Trophoblast cell (in vitro differentiated cells and primary cell): Measurements from ENCODE around the gene PGF.

Source experiments
- DNase-seq, 2 donors: peaks; one replicate each; pipeline ENCODE4 v3.0.0-alpha.2; 2016
- H2AFZ ChIP-seq: 2 replicates; pipeline ENCODE4 v1.6.1; 2013; ENCODE audit warnings: low read length, moderate library complexity, mild to moderate bottlenecking; ENCODE audit not compliant: insufficient read depth, poor library complexity
- H2AK5ac ChIP-seq: 2 replicates; pipeline ENCODE4 v1.6.1; 2013; ENCODE audit warnings: mild to moderate bottlenecking, low read length
- H2BK120ac ChIP-seq: 2 replicates; pipeline ENCODE4 v1.6.1; 2013; ENCODE audit warnings: low read length, mild to moderate bottlenecking, moderate library complexity; ENCODE audit not compliant: insufficient read depth, poor library complexity
- H2BK12ac ChIP-seq: 2 replicates; pipeline ENCODE4 v1.6.1; 2013; ENCODE audit warnings: mild to moderate bottlenecking, low read length, moderate library complexity
- H2BK5ac ChIP-seq: 2 replicates; pipeline ENCODE4 v1.6.1; 2013; ENCODE audit warnings: low read length, low read depth, moderate library complexity, mild to moderate bottlenecking; ENCODE audit not compliant: poor library complexity
- H3K14ac ChIP-seq: 2 replicates; pipeline ENCODE4 v1.6.1; 2013; ENCODE audit warnings: mild to moderate bottlenecking, low read length
- H3K18ac ChIP-seq: 2 replicates; pipeline ENCODE4 v1.6.1; 2013; ENCODE audit warnings: mild to moderate bottlenecking, low read length
- H3K23ac ChIP-seq: 2 replicates; pipeline ENCODE4 v1.6.1; 2013; ENCODE audit warnings: low read length
- H3K27ac ChIP-seq: 2 replicates; pipeline ENCODE4 v1.5.1; 2013; ENCODE audit warnings: low read depth, mild to moderate bottlenecking, inconsistent platforms, low read length, moderate library complexity
- H3K27me3 ChIP-seq: 2 replicates; pipeline ENCODE4 v1.6.1; 2013; ENCODE audit warnings: inconsistent platforms, mild to moderate bottlenecking, low read length, moderate library complexity; ENCODE audit not compliant: insufficient read depth
- H3K36me3 ChIP-seq, 2 experiments: 1 replicate in 1 of 2; 2 replicates in 1 of 2; pipeline ENCODE4 v1.6.1; 2013; ENCODE audit warnings: low read length in 2 of 2, mild to moderate bottlenecking in 2 of 2, moderate library complexity in 1 of 2; ENCODE audit not compliant: insufficient read depth in 2 of 2, control insufficient read depth in 1 of 2
- H3K4ac ChIP-seq: 2 replicates; pipeline ENCODE4 v1.6.1; 2013; ENCODE audit warnings: low read depth, mild to moderate bottlenecking, low read length, moderate library complexity
- H3K4me1 ChIP-seq, 2 experiments: 1 replicate in 1 of 2; 2 replicates in 1 of 2; pipeline ENCODE4 v1.6.1; 2013; ENCODE audit warnings: low read length in 2 of 2, mild to moderate bottlenecking in 2 of 2, moderate library complexity in 1 of 2; ENCODE audit not compliant: insufficient read depth in 2 of 2, control insufficient read depth in 1 of 2
- H3K4me2 ChIP-seq: 2 replicates; pipeline ENCODE4 v1.6.1; 2013; ENCODE audit warnings: inconsistent platforms, mild to moderate bottlenecking, low read length, moderate library complexity
- H3K4me3 ChIP-seq: 2 replicates; pipeline ENCODE4 v1.5.1; 2013; ENCODE audit warnings: mild to moderate bottlenecking, low read depth, low read length, inconsistent platforms
- H3K79me1 ChIP-seq: one replicate; pipeline ENCODE4 v1.6.1; 2013; ENCODE audit warnings: low read length
- H3K79me2 ChIP-seq: 2 replicates; pipeline ENCODE4 v1.6.1; 2013; ENCODE audit warnings: low read length, mild to moderate bottlenecking; ENCODE audit not compliant: control insufficient read depth, insufficient read depth, poor library complexity
- H3K9ac ChIP-seq: 2 replicates; pipeline ENCODE4 v1.6.1; 2013; ENCODE audit warnings: mild to moderate bottlenecking, low read length
- H3K9me3 ChIP-seq: 2 replicates; pipeline ENCODE4 v1.6.1; 2013; ENCODE audit warnings: low read depth, mild to moderate bottlenecking, control low read depth, inconsistent platforms, low read length; ENCODE audit not compliant: insufficient read depth
- H4K12ac ChIP-seq: 2 replicates; pipeline ENCODE4 v1.6.1; 2013; ENCODE audit warnings: low read depth, mild to moderate bottlenecking, low read length, moderate library complexity
- H4K8ac ChIP-seq: 2 replicates; pipeline ENCODE4 v1.6.1; 2013; ENCODE audit warnings: low read depth, mild to moderate bottlenecking, low read length, moderate library complexity
- H4K91ac ChIP-seq: one replicate; pipeline ENCODE4 v1.6.1; 2013; ENCODE audit warnings: low read depth, mild to moderate bottlenecking, low read length, moderate library complexity
- whole genome bisulfite sequencing: extraction: QIAGEN DNeasy Blood & Tissue Kit; methylation state at CpG from one replicate; pipeline ENCODE4 v1.1.7; 2013; ENCODE audit warnings: missing lambda C conversion rate; ENCODE audit not compliant: insufficient read length, insufficient coverage; ENCODE audit errors: extremely low coverage; 5-methylcytosine and 5-hydroxymethylcytosine counted together

Gene PGF

GRCh38 chr14:74910556-74910955 lies 44.8 kb downstream of the PGF start:
- Histone ChIP-seq H3K4ac (no peak overlapping the region), H3K14ac (no peak overlapping the region), H2BK5ac (no peak overlapping the region), H3K27me3 (no peaks in the 10 kb centered on the region), H3K27ac (no peak overlapping the region), H4K8ac (no peak overlapping the region), H4K12ac (no peak overlapping the region), H2BK120ac (no peak overlapping the region), H3K79me1 (no peaks in the 10 kb centered on the region), H3K23ac (no peak overlapping the region), H3K4me1 (no peaks in the 10 kb centered on the region), H3K36me3 (peaks cover 6% of the 10 kb centered on the region in 2 experiments), H3K9me3 (no peaks in the 10 kb centered on the region), H3K4me2 (no peak overlapping the region), H2AFZ (no peak overlapping the region), H3K4me3 (no peak overlapping the region), H3K79me2 (no peaks in the 10 kb centered on the region), H2BK12ac (no peak overlapping the region), H3K9ac (no peak overlapping the region), H2AK5ac (no peak overlapping the region), H3K18ac (no peak overlapping the region), H4K91ac (no peak overlapping the region)
- WGBS, result no CpG with 5 or more reads among the region's 10 CpGs
- DNase-seq, result peak in 1 of 2 donors; percentile 38

GRCh38 chr14:74909911-74910310 lies 45.5 kb downstream of the PGF start:
- H2BK5ac ChIP-seq, result no peak overlapping the region
- H3K27ac ChIP-seq, result no peak overlapping the region
- H3K4me2 ChIP-seq, result no peak overlapping the region
- H3K9me3 ChIP-seq, result no peaks in the 10 kb centered on the region
- H3K23ac ChIP-seq, result no peak overlapping the region
- DNase-seq, result no peak
- no peak overlapping the region for H3K4ac ChIP-seq
- H3K79me2 ChIP-seq, result no peaks in the 10 kb centered on the region
- no peak overlapping the region for H3K14ac ChIP-seq
- no peak overlapping the region for H2AFZ ChIP-seq
- WGBS, result no CpG with 5 or more reads among the region's 10 CpGs
- H2AK5ac ChIP-seq, result no peak overlapping the region
- no peak overlapping the region for H4K8ac ChIP-seq
- H4K12ac ChIP-seq, result no peak overlapping the region
- no peaks in the 10 kb centered on the region for H3K4me1 ChIP-seq
- H3K18ac ChIP-seq, result no peak overlapping the region
- no peak overlapping the region for H3K4me3 ChIP-seq
- H3K36me3 ChIP-seq, result peaks cover 6 to 12% of the 10 kb centered on the region in 2 experiments
- H2BK12ac ChIP-seq, result no peak overlapping the region
- H4K91ac ChIP-seq, result no peak overlapping the region
- H2BK120ac ChIP-seq, result no peak overlapping the region
- no peak overlapping the region for H3K9ac ChIP-seq
- H3K79me1 ChIP-seq, result no peaks in the 10 kb centered on the region
- H3K27me3 ChIP-seq, result no peaks in the 10 kb centered on the region

DNA sequence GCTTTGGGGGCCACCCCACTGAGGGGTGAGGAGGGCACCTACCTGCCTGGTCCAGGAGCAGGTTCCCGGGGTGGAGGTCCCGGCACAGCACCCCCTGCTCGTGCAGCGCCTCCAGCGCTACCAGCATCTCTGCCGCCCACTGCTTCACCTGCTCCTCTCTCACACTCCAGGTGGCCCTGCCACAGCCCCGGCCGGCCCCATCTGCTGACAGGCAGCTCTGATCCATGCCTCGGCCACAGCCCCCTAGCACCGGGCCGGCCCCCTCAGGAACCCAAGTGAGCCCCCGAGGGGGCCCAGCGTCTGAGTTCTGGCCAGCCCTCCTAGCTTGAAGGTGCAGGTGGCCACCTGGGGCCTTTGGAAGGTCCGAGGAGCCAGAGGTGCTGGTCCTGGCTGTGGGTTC lies 45.9 kb downstream of the PGF start:
- Histone ChIP-seq H3K27ac (no peak overlapping the region), H4K8ac (no peak overlapping the region), H4K91ac (no peak overlapping the region), H3K14ac (no peak overlapping the region), H4K12ac (no peak overlapping the region), H3K79me1 (no peaks in the 10 kb centered on the region), H3K36me3 (peaks cover 6 to 15% of the 10 kb centered on the region in 2 experiments), H3K9ac (no peak overlapping the region), H3K23ac (no peak overlapping the region), H2AFZ (no peak overlapping the region), H3K27me3 (no peaks in the 10 kb centered on the region), H3K4me2 (no peak overlapping the region), H3K9me3 (no peaks in the 10 kb centered on the region), H3K4me1 (no peaks in the 10 kb centered on the region), H3K79me2 (no peaks in the 10 kb centered on the region), H3K4ac (no peak overlapping the region), H2BK5ac (no peak overlapping the region), H2AK5ac (no peak overlapping the region), H3K18ac (no peak overlapping the region), H3K4me3 (no peak overlapping the region), H2BK120ac (no peak overlapping the region), H2BK12ac (no peak overlapping the region)
- no peak for DNase-seq
- WGBS, result no CpG with 5 or more reads among the region's 14 CpGs

DNA sequence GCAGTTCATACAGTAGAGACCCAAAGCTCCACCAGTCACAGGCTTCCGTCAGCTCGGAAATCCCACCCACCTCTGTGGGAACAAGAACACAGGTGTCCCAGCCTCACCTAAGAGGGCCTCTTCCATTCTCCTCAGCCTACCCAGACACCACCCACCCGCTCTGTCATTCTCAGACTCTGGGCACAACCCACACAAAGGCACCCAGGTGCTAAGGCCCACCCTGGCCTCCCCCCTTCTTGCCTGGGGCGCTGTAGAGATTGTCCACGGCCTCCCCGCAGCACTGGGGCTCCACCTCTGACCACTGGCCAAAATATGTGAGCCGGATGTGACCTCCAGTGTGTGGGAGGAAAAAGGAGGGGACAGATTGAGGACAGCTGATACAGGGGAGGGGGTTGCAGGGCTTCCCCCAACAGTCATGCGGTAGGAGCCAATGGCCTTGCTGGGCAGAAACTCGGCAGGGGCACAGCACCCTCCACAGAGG lies 46.5 kb downstream of the PGF start:
- Histone ChIP-seq H3K14ac (no peak overlapping the region), H2AFZ (no peak overlapping the region), H4K8ac (no peak overlapping the region), H3K18ac (no peak overlapping the region), H3K23ac (no peak overlapping the region), H2BK5ac (no peak overlapping the region), H3K4me3 (no peak overlapping the region), H3K9ac (no peak overlapping the region), H3K4me1 (no peaks in the 10 kb centered on the region), H2BK12ac (no peak overlapping the region), H3K36me3 (peaks cover 6 to 15% of the 10 kb centered on the region in 2 experiments), H2BK120ac (no peak overlapping the region), H4K91ac (no peak overlapping the region), H3K79me1 (no peaks in the 10 kb centered on the region), H3K4me2 (no peak overlapping the region), H3K9me3 (no peaks in the 10 kb centered on the region), H3K27ac (no peak overlapping the region), H4K12ac (no peak overlapping the region), H3K27me3 (no peaks in the 10 kb centered on the region), H3K79me2 (no peaks in the 10 kb centered on the region), H3K4ac (no peak overlapping the region), H2AK5ac (no peak overlapping the region)
- no CpG with 5 or more reads among the region's 9 CpGs for WGBS
- DNase-seq, result no peak
